Fibroblast of the aortic adventitia (primary cell): ENCODE data around the gene OPCML. TPM values are rescaled to one million over a fixed set of nuclear protein-coding genes. Genes with fewer than 3 reads are reported as not detected.

ENCODE experiments used
- DNase-seq: peaks from one replicate; pipeline ENCODE4 v3.0.0-alpha.2; 2010; ENCODE audit warnings: low read depth
- H3K4me3 ChIP-seq: 2 replicates; pipeline ENCODE4 v1.5.1; 2011; ENCODE audit warnings: low read depth, mild to moderate bottlenecking, control low read depth, low read length, moderate library complexity
- total RNA-seq: library from RNA; depleted of rRNA; stranded (reverse); fragments of >200 nt; gene quantifications from 2 replicates; pipeline ENCODE4 v1.2.3, GENCODE V29; 2012; ENCODE audit warnings: low replicate concordance
- TF ChIP-seq, protein P1 (sequence below): IDR thresholded peaks from 2 replicates; pipeline ENCODE4 v1.5.1; 2011; ENCODE audit warnings: mild to moderate bottlenecking, low read length, control low read depth, inconsistent platforms; ENCODE audit not compliant: insufficient read depth

Gene OPCML
- total RNA-seq, 1 donor = 0.18 TPM

GRCh38 chr11:133545199-133545803 lies 13.0 kb upstream of the OPCML start:
- TF ChIP-seq, protein P1, sequence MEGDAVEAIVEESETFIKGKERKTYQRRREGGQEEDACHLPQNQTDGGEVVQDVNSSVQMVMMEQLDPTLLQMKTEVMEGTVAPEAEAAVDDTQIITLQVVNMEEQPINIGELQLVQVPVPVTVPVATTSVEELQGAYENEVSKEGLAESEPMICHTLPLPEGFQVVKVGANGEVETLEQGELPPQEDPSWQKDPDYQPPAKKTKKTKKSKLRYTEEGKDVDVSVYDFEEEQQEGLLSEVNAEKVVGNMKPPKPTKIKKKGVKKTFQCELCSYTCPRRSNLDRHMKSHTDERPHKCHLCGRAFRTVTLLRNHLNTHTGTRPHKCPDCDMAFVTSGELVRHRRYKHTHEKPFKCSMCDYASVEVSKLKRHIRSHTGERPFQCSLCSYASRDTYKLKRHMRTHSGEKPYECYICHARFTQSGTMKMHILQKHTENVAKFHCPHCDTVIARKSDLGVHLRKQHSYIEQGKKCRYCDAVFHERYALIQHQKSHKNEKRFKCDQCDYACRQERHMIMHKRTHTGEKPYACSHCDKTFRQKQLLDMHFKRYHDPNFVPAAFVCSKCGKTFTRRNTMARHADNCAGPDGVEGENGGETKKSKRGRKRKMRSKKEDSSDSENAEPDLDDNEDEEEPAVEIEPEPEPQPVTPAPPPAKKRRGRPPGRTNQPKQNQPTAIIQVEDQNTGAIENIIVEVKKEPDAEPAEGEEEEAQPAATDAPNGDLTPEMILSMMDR = no peak
- no peak for DNase-seq
- no peak overlapping the region for H3K4me3 ChIP-seq

DNA sequence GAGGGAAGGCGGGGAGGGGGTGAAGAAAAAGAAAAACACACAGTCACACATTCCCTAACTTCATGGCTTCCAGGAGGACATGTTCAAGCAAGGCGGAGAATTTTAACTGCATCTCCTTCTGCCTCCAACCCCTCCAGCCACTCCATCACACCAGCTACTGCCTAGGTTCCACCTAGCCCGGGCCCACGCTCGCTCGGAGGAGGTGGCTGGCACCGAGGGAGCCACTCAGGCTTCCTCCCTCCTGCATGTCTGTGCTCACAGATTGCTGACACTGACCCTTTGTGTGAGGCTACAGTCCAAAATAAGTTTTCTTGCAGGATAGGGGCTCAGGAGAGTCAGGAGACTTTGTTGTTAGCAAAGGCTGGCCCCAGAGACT lies 9.4 kb upstream of the OPCML start:
- H3K4me3 ChIP-seq = no peak overlapping the region
- TF ChIP-seq, protein P1 = no peak
- no peak for DNase-seq

- no peak for DNase-seq
- H3K4me3 ChIP-seq = no peak overlapping the region
- TF ChIP-seq, protein P1 = no peak
These were observed 8.9 kb upstream of the OPCML start for GRCh38 chr11:133541021-133541719.

- no peak for DNase-seq
- no peak overlapping the region for H3K4me3 ChIP-seq
- TF ChIP-seq, protein P1 = no peak
These were observed 3.9 kb upstream of the OPCML start for GRCh38 chr11:133536198-133536597.

GRCh38 chr11:133533205-133533604 lies 904 bp upstream of the OPCML start:
- TF ChIP-seq, protein P1 = no peak
- no peak for DNase-seq
- H3K4me3 ChIP-seq = no peak overlapping the region

DNA sequence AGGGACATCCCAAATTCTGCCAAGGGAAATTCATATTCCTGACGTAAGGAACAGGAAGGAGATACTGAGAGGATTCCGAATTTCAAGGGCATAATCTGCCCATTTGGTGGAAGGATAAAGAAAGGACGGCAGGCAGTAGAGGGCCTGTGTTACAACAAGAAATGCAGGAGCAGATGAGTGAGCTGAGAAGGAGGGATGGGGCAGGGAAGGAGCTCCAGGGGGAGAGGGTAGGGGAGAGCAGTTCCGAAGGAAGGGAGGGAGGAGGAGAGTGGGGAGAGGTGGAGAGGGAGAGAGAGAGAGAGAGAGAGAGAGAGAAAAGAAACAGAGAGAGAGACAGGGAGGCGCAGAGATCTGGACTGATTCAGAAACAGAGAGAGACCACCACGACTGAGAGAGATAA lies 843 bp downstream of the OPCML start:
- H3K4me3 ChIP-seq = no peak overlapping the region
- TF ChIP-seq, protein P1 = no peak
- DNase-seq = no peak
